T47D (cell line): ENCODE results near the gene DCLK2.

Experiments
- DNase-seq, 2 experiments: peaks; one replicate each; pipeline versions ENCODE4 v3.0.0 to v3.0.0-alpha.2; 2011 to 2012; ENCODE audit warnings: low read depth in 1 of 2, low spot score in 1 of 2
- JUND ChIP-seq: IDR thresholded peaks from 2 replicates; pipeline ENCODE4 v1.6.1; 2012; ENCODE audit warnings: low read depth
- in situ Hi-C: cut with HindIII; loops from 2 replicates; pipeline ENCODE4 v1.10.0; 2016; ENCODE audit warnings: low sequenced_read_pairs, low pct_unique_long_range_greater_than_20kb

The DCLK2 gene

DNA sequence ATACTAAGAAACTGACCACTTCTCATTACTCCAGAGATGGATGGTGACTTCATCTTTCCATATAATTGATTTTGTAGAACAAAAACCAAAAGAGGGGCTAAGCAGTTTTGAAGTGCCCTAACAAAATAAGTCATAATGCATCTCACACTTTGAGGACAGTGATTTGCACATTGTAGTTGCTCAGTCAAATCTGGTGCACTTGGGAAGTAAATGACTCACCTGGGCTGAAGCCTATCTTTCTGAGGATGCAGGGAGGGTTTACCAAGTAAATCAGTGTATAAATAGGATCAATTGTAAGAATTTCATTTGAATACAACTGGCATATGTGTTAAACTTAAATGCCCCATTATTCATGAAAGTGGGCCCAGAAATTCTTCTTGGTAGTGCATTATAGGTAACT is 134.2 kb downstream of the DCLK2 start:
- no peak for DNase-seq
- in situ Hi-C loops: no loop called here
- no peak for TF ChIP-seq JUND

- no peak for DNase-seq
- TF ChIP-seq JUND: no peak
- in situ Hi-C loops: no loop called here
Measured at GRCh38 chr4:150212927-150213326, 134.7 kb downstream of the DCLK2 start.

DNA sequence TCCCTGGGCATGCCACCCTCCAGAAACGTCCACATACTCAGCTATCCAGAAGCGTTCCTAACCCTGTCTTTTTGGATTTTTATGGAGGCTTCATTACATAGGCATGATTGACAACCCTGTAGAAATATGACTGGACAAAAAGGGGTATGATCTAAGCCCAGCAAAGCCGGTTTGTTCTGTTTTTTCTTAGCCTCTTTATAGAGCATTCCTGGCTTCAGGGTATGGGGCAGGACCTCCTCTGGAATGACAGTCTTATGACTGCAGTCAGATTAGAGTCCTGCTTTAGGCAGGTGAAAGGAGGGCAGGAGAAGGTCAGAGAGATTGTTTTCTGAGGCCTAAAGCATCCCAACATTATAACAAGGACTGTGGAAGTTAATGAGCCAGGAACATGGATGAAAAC is 137.4 kb downstream of the DCLK2 start:
- DNase-seq: peak; percentile 9 to 92
- peak; percentile 35; the same call in 1 of the 2 replicates for TF ChIP-seq JUND
- in situ Hi-C loops: no loop called here

DNA sequence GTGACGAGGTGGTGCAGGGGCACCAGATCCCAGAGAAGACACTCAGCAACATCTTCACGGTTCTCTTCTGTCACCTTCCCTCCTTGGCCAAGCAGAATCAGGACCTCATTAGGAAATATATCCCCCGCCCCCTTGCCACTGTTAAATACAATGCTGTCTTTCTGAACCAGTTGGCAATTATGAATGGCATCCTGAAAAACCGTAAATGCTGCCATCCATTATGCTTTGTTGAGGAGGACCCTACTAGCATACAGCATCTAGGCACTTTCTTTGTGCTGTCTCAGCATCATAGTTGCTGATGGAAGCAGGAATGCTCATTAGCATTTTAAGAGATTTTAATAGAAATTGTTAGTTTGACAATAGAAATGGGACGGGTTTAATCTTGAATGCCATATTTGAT is 138.5 kb downstream of the DCLK2 start:
- in situ Hi-C loops: no loop called here
- TF ChIP-seq JUND: no peak
- DNase-seq: no peak

GRCh38 chr4:150217192-150217591 is 138.9 kb downstream of the DCLK2 start:
- in situ Hi-C loops: no loop called here
- peak; percentile 3 to 78 for DNase-seq
- no peak for TF ChIP-seq JUND

- in situ Hi-C loops: no loop called here
- no peak for TF ChIP-seq JUND
- DNase-seq: peak in 1 of 2 experiments; percentile 27
Measured at GRCh38 chr4:150217808-150218207, 139.6 kb downstream of the DCLK2 start.

DNA sequence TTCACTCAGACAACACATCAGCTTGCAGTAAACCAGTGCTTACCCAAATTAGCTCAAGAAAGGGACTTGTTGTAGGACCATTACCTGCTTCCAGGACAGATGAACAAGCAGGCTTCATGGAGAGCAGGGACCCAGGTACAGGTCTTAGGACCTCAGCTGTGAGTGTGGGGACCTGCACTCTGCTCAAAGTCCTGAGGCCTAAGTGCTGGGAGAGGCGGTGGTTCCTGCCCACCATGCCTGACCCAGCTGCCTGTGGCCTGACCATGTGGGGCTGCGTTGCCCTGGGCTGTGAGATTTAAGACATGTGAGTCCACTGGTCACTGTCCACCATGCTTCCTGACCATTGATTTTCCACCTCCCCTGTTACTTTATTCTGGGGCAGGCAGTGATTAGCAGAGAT is 140.2 kb downstream of the DCLK2 start:
- TF ChIP-seq JUND: no peak
- in situ Hi-C loops: no loop called here
- DNase-seq: no peak

DNA sequence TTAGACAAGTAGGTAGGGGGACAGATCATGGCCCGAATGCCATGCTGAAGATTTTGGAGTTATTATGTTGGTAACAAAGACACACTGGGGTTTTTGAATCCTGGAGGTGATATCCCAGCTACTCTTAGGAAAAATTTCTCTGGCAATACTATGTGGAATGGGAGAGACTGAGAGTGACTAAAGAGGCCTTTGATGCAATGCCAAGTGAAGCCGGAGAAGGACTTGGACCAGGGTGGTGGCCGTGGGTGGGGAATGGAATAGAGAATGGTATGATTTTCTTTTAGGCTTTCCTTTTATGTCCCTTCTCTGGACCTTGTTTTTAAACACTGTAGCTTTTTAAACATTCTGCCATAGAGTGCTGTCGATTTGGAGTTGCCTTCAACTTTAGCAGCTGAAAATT is 141.6 kb downstream of the DCLK2 start:
- no peak for DNase-seq
- no peak for TF ChIP-seq JUND
- in situ Hi-C loops: no loop called here

DNA sequence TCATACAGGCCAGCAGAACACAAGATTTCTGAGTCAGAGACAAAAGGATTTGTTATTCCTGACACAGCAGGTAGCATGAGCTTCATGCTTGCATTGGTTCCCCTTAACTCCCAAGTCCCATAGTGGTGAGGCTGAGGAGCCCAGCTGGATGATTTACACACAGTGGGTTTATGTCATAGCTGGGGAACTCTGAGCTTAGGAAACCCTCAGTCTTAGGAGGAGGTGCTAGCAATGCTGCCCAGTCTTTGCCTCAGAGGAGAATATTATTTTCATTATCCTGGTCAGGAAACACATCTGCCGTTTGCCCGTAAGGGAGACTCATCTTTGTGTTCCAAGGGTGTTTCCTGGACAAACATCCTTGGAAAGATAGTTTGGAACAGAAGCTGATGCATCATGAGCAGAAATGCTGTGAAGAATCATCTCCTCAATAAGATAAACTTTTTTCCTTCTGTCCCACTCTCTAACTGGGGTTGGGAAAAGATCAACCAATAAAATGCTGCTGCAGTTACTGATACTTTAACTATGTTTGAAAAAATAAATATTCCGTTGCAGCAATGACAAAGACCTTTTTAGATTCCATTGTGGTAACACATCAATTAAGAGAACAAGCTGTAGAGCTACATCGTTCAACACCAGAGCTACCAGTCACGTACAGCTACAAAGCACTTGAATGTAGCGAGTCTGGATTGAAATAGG is 146.8 kb downstream of the DCLK2 start:
- TF ChIP-seq JUND: no peak
- in situ Hi-C loops: no loop called here
- no peak for DNase-seq

- DNase-seq: no peak
- no peak for TF ChIP-seq JUND
Measured at GRCh38 chr4:150229520-150229919, 151.3 kb downstream of the DCLK2 start.

GRCh38 chr4:150230561-150230960 is 152.3 kb downstream of the DCLK2 start:
- in situ Hi-C loops: no loop called here
- no peak for TF ChIP-seq JUND
- DNase-seq: no peak

More at GRCh38 chr4:150229520-150229919, 151.3 kb downstream of the DCLK2 start:
- in situ Hi-C loops: no loop called here

GRCh38 chr4:150231107-150231770 is 153.0 kb downstream of the DCLK2 start:
- TF ChIP-seq JUND: no peak
- in situ Hi-C loops: no loop called here
- no peak for DNase-seq

GRCh38 chr4:150232029-150232428 is 153.8 kb downstream of the DCLK2 start:
- in situ Hi-C loops: no loop called here
- DNase-seq: no peak
- TF ChIP-seq JUND: no peak
